ENCODE data around the gene NDNF.

Gene NDNF, protein sequence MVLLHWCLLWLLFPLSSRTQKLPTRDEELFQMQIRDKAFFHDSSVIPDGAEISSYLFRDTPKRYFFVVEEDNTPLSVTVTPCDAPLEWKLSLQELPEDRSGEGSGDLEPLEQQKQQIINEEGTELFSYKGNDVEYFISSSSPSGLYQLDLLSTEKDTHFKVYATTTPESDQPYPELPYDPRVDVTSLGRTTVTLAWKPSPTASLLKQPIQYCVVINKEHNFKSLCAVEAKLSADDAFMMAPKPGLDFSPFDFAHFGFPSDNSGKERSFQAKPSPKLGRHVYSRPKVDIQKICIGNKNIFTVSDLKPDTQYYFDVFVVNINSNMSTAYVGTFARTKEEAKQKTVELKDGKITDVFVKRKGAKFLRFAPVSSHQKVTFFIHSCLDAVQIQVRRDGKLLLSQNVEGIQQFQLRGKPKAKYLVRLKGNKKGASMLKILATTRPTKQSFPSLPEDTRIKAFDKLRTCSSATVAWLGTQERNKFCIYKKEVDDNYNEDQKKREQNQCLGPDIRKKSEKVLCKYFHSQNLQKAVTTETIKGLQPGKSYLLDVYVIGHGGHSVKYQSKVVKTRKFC

DNA sequence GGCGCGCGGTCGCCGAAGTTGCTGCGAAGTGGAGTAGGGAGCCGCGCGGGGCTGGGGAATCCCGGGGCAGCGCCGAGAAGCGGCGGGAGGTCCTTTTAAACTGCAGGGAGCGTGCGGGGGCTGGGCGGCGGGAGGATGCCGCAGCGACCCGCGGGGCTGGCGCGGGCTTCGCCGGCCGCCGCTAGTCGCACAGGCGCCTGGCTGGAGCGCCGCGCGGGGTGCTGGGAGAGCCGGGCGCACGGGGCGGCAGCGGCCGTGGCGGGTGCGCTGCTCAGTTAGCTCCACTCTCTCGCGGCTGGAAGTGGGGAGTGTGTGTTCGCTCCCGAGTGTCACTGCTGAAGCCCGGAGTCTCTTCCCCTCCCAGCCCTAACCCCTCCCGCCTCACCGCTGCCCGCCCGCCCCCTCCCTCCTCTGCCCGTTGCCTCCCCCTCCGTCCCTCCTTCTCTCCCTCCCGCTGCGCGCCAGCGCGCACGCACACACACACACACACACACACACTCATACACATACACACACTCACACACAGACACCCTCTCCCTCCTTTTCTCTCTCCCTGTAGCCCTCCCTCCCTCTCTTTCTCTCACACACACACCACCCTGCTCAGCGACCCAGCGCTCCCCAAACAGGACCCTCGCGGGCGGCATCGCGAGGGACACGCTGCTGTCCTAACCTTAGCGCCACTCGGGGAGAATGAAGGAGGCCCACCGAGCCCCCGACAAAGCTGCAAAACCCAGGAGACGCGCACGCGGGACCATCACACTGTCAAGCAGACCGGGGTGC, at the start of gene NDNF:
Gene NDNF (minus strand): TSS at position 312 of the 780 bp plus-strand sequence. CDS start 26,698 bp downstream, outside the sequence.
- H3K4me3 ChIP-seq (ENCODE audit: control insufficient read depth, low read depth, low read length) = peak within 1 kb of the TSS; percentile 52
- peak; percentile 26 for DNase-seq (ENCODE audit: low read depth)
- TF ChIP-seq, protein P1, sequence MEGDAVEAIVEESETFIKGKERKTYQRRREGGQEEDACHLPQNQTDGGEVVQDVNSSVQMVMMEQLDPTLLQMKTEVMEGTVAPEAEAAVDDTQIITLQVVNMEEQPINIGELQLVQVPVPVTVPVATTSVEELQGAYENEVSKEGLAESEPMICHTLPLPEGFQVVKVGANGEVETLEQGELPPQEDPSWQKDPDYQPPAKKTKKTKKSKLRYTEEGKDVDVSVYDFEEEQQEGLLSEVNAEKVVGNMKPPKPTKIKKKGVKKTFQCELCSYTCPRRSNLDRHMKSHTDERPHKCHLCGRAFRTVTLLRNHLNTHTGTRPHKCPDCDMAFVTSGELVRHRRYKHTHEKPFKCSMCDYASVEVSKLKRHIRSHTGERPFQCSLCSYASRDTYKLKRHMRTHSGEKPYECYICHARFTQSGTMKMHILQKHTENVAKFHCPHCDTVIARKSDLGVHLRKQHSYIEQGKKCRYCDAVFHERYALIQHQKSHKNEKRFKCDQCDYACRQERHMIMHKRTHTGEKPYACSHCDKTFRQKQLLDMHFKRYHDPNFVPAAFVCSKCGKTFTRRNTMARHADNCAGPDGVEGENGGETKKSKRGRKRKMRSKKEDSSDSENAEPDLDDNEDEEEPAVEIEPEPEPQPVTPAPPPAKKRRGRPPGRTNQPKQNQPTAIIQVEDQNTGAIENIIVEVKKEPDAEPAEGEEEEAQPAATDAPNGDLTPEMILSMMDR (conservative IDR thresholded peaks at IDR 0.05; ENCODE audit: control insufficient read depth, insufficient read depth, low read depth, low read length) = no peak

DNA sequence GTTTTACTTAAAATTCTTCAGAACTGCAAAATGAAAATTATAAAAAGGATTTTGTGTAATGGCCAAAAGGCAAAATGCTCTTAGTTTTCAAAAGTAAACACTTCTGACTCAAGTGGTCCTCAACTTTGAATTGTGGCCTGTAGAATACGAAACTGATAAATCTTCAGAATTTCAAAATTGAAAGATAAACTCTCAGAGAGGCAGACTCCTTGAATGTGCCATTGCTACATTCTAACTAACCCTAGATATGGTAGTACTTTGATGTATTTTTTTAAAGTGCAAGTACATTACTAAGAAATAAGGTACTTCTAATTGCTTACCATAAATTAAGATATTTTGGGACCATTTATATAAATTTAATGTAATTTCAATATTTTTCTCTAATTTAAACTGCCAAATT, 47.4 kb upstream of the NDNF start:
- TF ChIP-seq, protein P1 (conservative IDR thresholded peaks at IDR 0.05; ENCODE audit: control insufficient read depth, insufficient read depth, low read depth, low read length) = no peak
- DNase-seq (ENCODE audit: low read depth) = no peak
- H3K4me3 ChIP-seq (ENCODE audit: control insufficient read depth, low read depth, low read length) = no peak overlapping the region

DNA sequence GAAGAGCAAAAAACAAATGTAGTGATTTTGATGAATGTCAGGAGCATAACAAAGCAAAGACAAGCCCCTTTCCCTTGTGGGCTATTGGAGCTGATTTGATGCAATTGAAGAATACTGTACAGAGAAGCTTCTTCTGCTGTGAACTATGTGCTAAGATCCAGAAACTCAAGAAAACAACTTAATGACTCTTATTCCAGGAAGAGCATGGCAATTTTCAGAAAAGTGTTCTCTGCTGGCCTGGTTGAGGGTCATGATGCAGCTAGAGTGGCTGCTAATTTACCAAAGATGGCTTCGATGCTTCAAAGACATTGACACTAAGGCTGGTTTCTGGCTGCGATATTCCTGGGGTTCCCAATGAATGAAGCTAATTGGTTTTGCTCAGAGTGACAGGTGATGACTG, 46.0 kb upstream of the NDNF start:
- TF ChIP-seq, protein P1 (conservative IDR thresholded peaks at IDR 0.05; ENCODE audit: control insufficient read depth, insufficient read depth, low read depth, low read length) = no peak
- H3K4me3 ChIP-seq (ENCODE audit: control insufficient read depth, low read depth, low read length) = no peak overlapping the region
- DNase-seq (ENCODE audit: low read depth) = no peak

DNA sequence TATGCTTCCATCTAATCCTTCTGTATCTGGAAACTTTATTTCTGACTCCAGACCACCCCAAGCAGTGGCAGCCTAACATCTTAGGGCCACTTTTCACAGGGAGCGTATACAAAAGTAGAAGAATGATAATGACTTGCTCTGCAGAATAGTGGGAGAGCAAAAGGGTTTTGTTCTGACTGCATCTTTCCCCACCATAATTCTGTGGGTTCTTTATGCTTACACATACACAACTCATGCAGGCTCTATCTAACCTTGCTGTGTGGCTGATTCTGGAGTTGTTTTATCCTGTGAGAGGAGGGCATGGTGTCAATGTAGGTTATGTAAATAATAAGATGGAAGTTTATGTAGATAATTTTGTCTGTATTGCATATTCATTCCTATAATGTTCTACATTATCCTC, 42.4 kb upstream of the NDNF start:
- TF ChIP-seq, protein P1 (conservative IDR thresholded peaks at IDR 0.05; ENCODE audit: control insufficient read depth, insufficient read depth, low read depth, low read length) = no peak
- no peak overlapping the region for H3K4me3 ChIP-seq (ENCODE audit: control insufficient read depth, low read depth, low read length)

DNA sequence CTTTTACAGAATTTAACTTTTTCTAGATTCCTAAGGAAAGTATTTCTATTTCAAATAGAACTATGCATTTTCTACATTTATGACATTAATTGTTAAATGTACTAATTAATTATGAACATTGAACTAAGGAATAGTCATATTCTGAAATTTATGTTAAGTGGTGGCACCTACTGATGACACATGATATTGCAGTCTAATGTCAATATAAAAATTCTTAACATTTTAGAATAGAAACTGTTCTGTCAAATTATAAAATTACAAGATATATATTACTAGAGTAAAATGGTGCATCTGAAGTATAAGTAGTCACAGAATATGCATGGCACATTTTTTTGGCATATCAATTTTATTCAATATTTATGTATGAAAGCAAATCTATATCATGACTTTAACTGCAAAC, 40.2 kb upstream of the NDNF start:
- TF ChIP-seq, protein P1 (conservative IDR thresholded peaks at IDR 0.05; ENCODE audit: control insufficient read depth, insufficient read depth, low read depth, low read length) = peak; percentile 39
- DNase-seq (ENCODE audit: low read depth) = no peak
- no peak overlapping the region for H3K4me3 ChIP-seq (ENCODE audit: control insufficient read depth, low read depth, low read length)

More for the DNA sequence above, 42.4 kb upstream of the NDNF start:
- DNase-seq (ENCODE audit: low read depth) = no peak

DNA sequence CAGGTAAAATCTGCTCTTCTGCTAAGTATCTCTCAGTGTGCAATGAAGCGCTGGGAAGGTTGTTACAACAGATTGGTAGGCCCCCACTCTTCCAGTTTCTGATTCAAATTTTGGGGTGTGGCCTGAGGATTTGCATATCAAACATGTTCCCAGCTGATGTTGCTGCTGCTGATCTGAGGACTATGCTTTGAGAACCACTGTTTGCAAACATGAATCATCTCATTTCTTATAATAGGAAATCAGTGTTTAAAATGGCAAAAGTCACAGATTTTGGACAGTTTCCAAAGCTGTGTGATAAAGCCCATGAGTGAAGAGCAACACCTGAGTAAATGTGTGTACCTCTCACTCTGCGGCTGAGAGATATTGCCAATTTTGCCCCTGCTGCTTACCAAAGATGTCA, 36.2 kb upstream of the NDNF start:
- H3K4me3 ChIP-seq (ENCODE audit: control insufficient read depth, low read depth, low read length) = no peak overlapping the region
- DNase-seq (ENCODE audit: low read depth) = no peak
- TF ChIP-seq, protein P1 (conservative IDR thresholded peaks at IDR 0.05; ENCODE audit: control insufficient read depth, insufficient read depth, low read depth, low read length) = no peak

Measured in fibroblast of mammary gland (primary cell).